AG10803 (cell line): ENCODE data around the gene FLG.
"Not testable (repeated sequence)": the region's sequence is repeated elsewhere in the genome, so short reads cannot be mapped to it uniquely, and the experiment has no call there.

ENCODE experiments used
- DNase-seq: peaks from one replicate; pipeline ENCODE4 v3.0.0; 2010; ENCODE audit warnings: low read depth
- H3K4me3 ChIP-seq: 2 replicates; pipeline ENCODE4 v1.5.1; 2011; ENCODE audit warnings: mild to moderate bottlenecking, low read length, control low read depth
- CTCF ChIP-seq: conservative IDR thresholded peaks from 2 replicates; pipeline ENCODE4 v1.5.1; 2011; ENCODE audit warnings: mild to moderate bottlenecking, low read length, control low read depth, inconsistent platforms

FLG gene

GRCh38 chr1:152313319-152313801, 11.7 kb downstream of the FLG start:
- H3K4me3 ChIP-seq, result no peak overlapping the region
- DNase-seq, result no peak
- TF ChIP-seq CTCF, result no peak

- not testable (repeated sequence) for DNase-seq, H3K4me3 ChIP-seq
Observed at GRCh38 chr1:152312169-152312568, 12.9 kb downstream of the FLG start.

- DNase-seq, result no peak
- H3K4me3 ChIP-seq, result no peak overlapping the region
- no peak for TF ChIP-seq CTCF
Observed at GRCh38 chr1:152309955-152310354, 15.1 kb downstream of the FLG start.

- not testable (repeated sequence) for DNase-seq
Observed at GRCh38 chr1:152309320-152309901, 15.6 kb downstream of the FLG start.

GRCh38 chr1:152308758-152309157, 16.3 kb downstream of the FLG start:
- DNase-seq, H3K4me3 ChIP-seq: not testable (repeated sequence)

More at GRCh38 chr1:152309320-152309901, 15.6 kb downstream of the FLG start:
- H3K4me3 ChIP-seq, result not testable (repeated sequence)

- not testable (repeated sequence) for H3K4me3 ChIP-seq
Observed at GRCh38 chr1:152307970-152308369, 17.1 kb downstream of the FLG start.

GRCh38 chr1:152306123-152306522, 18.9 kb downstream of the FLG start:
- H3K4me3 ChIP-seq, DNase-seq: not testable (repeated sequence)

More at GRCh38 chr1:152307970-152308369, 17.1 kb downstream of the FLG start:
- not testable (repeated sequence) for DNase-seq

- DNase-seq, H3K4me3 ChIP-seq: not testable (repeated sequence)
Observed at GRCh38 chr1:152304773-152305172, 20.3 kb downstream of the FLG start.

GRCh38 chr1:152303139-152303872, 21.7 kb downstream of the FLG start:
- not testable (repeated sequence) for DNase-seq, H3K4me3 ChIP-seq

- DNase-seq, H3K4me3 ChIP-seq: not testable (repeated sequence)
Observed at GRCh38 chr1:152256394-152256793, 68.6 kb downstream of the FLG start.
